Smooth muscle cell (in vitro differentiated cells): ENCODE measurements around the gene MYB. TPM values are rescaled to one million over a fixed set of nuclear protein-coding genes. Genes with fewer than 3 reads are reported as not detected.

Experiments used
- DNase-seq: peaks from one replicate; lab custom pipeline; 2025; ENCODE audit not compliant: unreplicated experiment; lab: John Stamatoyannopoulos, UW
- H2AFZ ChIP-seq: fragments of 200-600 bp; sonication (generic); 2 replicates; pipeline ENCODE4 v1.6.0; 2016; ENCODE audit warnings: antibody characterized with exemption, low read depth, mild to moderate bottlenecking
- H3F3A ChIP-seq: fragments of 200-600 bp; sonication (generic); 2 replicates; pipeline ENCODE4 v1.6.0; 2017; ENCODE audit warnings: antibody characterized with exemption, low read depth
- H3K27ac ChIP-seq: fragments of 200-600 bp; sonication (generic); 2 replicates; pipeline ENCODE4 v1.5.1; 2016; ENCODE audit warnings: low read depth, mild to moderate bottlenecking
- H3K27me3 ChIP-seq: fragments of 200-600 bp; sonication (generic); 2 replicates; pipeline ENCODE4 v1.6.1; 2016; ENCODE audit warnings: low read depth, mild to moderate bottlenecking
- H3K36me3 ChIP-seq: fragments of 200-600 bp; sonication (generic); 2 replicates; pipeline ENCODE4 v1.5.1; 2016; ENCODE audit warnings: low read depth
- H3K4me1 ChIP-seq: fragments of 200-600 bp; sonication (generic); 2 replicates; pipeline ENCODE4 v1.5.1; 2016; ENCODE audit warnings: low read depth
- H3K4me2 ChIP-seq: fragments of 200-600 bp; sonication (generic); 2 replicates; pipeline ENCODE4 v1.6.0; 2016; ENCODE audit warnings: mild to moderate bottlenecking
- H3K4me3 ChIP-seq: fragments of 200-600 bp; sonication (generic); 2 replicates; pipeline ENCODE4 v1.5.1; 2016; ENCODE audit warnings: mild to moderate bottlenecking
- H3K79me2 ChIP-seq: fragments of 200-600 bp; sonication (generic); 2 replicates; pipeline ENCODE4 v1.6.0; 2016; ENCODE audit warnings: low read depth, mild to moderate bottlenecking
- H3K9ac ChIP-seq: fragments of 200-600 bp; sonication (generic); 2 replicates; pipeline ENCODE4 v1.6.0; 2016; ENCODE audit warnings: low read depth
- H3K9me3 ChIP-seq: fragments of 200-600 bp; sonication (generic); replicated peaks from 2 replicates; pipeline ENCODE4 v1.5.1; 2016; ENCODE audit warnings: low read depth
- H4K20me1 ChIP-seq: fragments of 200-600 bp; sonication (generic); 2 replicates; pipeline ENCODE4 v1.6.0; 2016; ENCODE audit warnings: low read depth
- CTCF ChIP-seq: fragments of 200-600 bp; sonication (generic); IDR thresholded peaks from 2 replicates; pipeline ENCODE4 v1.5.1; 2017; ENCODE audit warnings: borderline replicate concordance, mild to moderate bottlenecking, antibody characterized with exemption; ENCODE audit not compliant: insufficient read depth, poor library complexity, severe bottlenecking
- WGBS: methylation state at CpG from one replicate; pipeline ENCODE4 v1.1.7; 2016; ENCODE audit warnings: low lambda C conversion rate; 5-methylcytosine and 5-hydroxymethylcytosine counted together
- polyA plus RNA-seq: library from polyadenylated mRNA; unstranded; fragments of >200 nt; fragmentation: Nextera tagmentation; extraction: Ambion mirVana; gene quantifications from 2 replicates; pipeline ENCODE4 v1.2.1, GENCODE V29; 2016
- total RNA-seq: library from RNA; depleted of rRNA; stranded (reverse); fragments of >200 nt; gene quantifications from 2 replicates; pipeline ENCODE4 v1.2.3, GENCODE V29; 2014

The MYB gene
- total and polyA plus RNA-seq, 2 experiments from 2014 or later: 0.25 to 1.2 TPM

DNA sequence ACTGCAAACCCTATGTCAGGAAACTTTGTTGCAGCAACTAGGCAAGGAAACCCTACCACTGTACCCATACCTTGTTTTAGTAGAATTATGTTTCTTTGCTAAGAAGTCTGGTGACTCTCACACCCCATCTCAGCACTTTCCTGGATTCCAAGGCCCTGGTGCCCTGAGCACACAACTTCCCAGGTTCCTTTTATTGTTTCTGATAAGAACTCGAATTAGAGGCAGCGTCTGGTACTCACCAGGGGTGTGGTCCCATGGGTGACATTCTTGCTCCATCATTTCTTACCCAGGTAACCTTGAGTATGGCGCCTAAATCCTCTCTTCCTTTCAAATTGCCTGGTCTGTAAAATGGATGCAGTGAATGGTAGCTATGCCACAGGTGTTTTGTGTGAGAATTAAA is 34.1 kb downstream of the MYB start:
- no peaks in the 10 kb centered on the region for H3K36me3 ChIP-seq
- 75% methylated on average over 3 of the region's 3 CpGs for WGBS
- DNase-seq: no peak

DNA sequence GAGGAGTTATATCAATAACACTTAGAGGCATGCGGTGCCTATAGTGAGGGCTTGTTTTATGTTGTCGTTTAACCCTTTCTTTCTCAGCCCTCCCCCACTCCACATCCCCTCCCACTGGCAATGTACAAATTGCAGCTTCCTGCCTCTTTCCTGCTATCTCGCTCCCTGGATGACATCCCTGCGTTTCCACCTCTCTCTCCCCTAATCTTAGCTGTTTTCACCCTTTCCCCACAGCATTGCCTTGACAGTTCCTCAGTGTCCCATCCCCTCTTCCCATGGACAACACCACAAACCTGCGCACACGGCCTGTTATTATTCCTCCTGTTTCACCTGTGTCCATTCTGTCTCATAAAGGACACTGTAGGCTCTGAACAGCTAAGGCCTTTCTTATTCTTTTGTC is 34.5 kb downstream of the MYB start:
- 83% methylated on average over 6 of the region's 6 CpGs for WGBS
- Histone ChIP-seq H3K4me3 (no peak overlapping the region), H4K20me1 (no peaks in the 10 kb centered on the region), H3K27ac (no peak overlapping the region), H3K4me2 (no peak overlapping the region), H3K36me3 (no peaks in the 10 kb centered on the region), H3K9me3 (no peaks in the 10 kb centered on the region), H3K27me3 (no peaks in the 10 kb centered on the region), H3K79me2 (no peaks in the 10 kb centered on the region), H3K9ac (no peak overlapping the region), H2AFZ (no peak overlapping the region), H3K4me1 (no peaks in the 10 kb centered on the region), H3F3A (no peaks in the 10 kb centered on the region)
- no peak for DNase-seq
- no peak for TF ChIP-seq CTCF

More for the DNA sequence above, 34.1 kb downstream of the MYB start:
- Histone ChIP-seq H3K27ac (no peak overlapping the region), H4K20me1 (no peaks in the 10 kb centered on the region), H2AFZ (no peak overlapping the region), H3K9me3 (no peaks in the 10 kb centered on the region), H3F3A (no peaks in the 10 kb centered on the region), H3K27me3 (no peaks in the 10 kb centered on the region), H3K9ac (no peak overlapping the region), H3K79me2 (no peaks in the 10 kb centered on the region), H3K4me3 (no peak overlapping the region), H3K4me1 (no peaks in the 10 kb centered on the region), H3K4me2 (no peak overlapping the region)
- TF ChIP-seq CTCF: no peak

- H3K36me3 ChIP-seq: no peaks in the 10 kb centered on the region
- 94% methylated on average over 6 of the region's 6 CpGs for WGBS
- DNase-seq: no peak
- H3K27ac ChIP-seq: no peak overlapping the region
- no peak overlapping the region for H3K4me3 ChIP-seq
- no peaks in the 10 kb centered on the region for H3K9me3 ChIP-seq
- no peak for TF ChIP-seq CTCF
- no peak overlapping the region for H3K9ac ChIP-seq
- no peak overlapping the region for H2AFZ ChIP-seq
- no peak overlapping the region for H3K4me2 ChIP-seq
- H3K4me1 ChIP-seq: no peaks in the 10 kb centered on the region
- H4K20me1 ChIP-seq: no peaks in the 10 kb centered on the region
- H3F3A ChIP-seq: no peaks in the 10 kb centered on the region
- H3K79me2 ChIP-seq: no peaks in the 10 kb centered on the region
- H3K27me3 ChIP-seq: peaks cover 3% of the 10 kb centered on the region
Observed at GRCh38 chr6:135217663-135218062, 36.6 kb downstream of the MYB start.

GRCh38 chr6:135219346-135219745 is 38.2 kb downstream of the MYB start:
- 92% methylated on average over 6 of the region's 6 CpGs for WGBS
- no peaks in the 10 kb centered on the region for H3K4me1 ChIP-seq
- no peak overlapping the region for H3K4me2 ChIP-seq
- TF ChIP-seq CTCF: no peak
- H3K79me2 ChIP-seq: no peaks in the 10 kb centered on the region
- no peak for DNase-seq
- H3K27ac ChIP-seq: no peak overlapping the region
- no peak overlapping the region for H2AFZ ChIP-seq
- H3K9ac ChIP-seq: no peak overlapping the region
- H3F3A ChIP-seq: no peaks in the 10 kb centered on the region
- H4K20me1 ChIP-seq: no peaks in the 10 kb centered on the region
- no peaks in the 10 kb centered on the region for H3K36me3 ChIP-seq
- H3K27me3 ChIP-seq: peaks cover 6% of the 10 kb centered on the region
- no peaks in the 10 kb centered on the region for H3K9me3 ChIP-seq
- no peak overlapping the region for H3K4me3 ChIP-seq
